ENCODE results near the gene SERPINF2.
"Not testable (repeated sequence)": the region's sequence is repeated elsewhere in the genome, so short reads cannot be mapped to it uniquely, and the experiment has no call there.

The SERPINF2 gene

DNA sequence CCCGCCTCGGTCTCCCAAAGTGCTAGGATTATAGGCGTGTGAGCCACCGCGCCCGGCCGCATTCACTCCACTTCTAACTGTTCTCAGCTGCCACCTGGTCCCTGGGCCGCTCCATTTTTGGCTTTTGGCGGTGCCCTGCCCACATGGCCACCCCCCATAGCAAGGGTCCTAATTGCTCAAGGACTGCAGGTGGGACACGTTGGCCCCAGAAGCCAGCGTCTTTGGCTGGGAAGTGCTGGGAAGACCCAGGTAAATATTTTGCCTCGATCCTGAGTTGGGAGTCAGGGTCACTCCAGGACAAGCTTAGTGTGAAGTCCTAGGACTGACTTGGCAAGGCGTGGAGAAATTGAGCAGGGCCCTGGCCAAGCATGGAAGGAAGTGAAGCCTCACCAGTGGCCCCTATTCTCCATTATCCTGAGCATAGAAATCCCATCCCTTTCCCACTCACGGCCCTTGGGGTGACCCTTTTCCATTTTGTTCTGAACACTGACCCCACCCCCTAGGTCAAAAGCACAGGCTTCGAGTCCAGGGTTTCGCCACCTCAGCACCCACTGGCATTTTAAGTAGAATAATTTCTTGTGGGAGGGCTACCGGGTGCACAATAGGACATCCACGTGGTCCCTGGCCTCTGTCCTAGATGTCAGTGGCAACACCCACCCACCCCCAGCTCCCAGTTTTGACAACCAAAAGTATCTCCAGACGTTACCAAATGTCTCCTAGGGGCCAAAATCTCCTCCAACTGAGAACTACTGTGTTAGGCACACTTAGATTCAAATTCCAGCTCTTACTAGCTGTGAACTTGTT lies 24.1 kb upstream of the SERPINF2 start:
- no peak overlapping the region for H3K4me2 ChIP-seq (ENCODE audit: low read length)
- H3K4me3 ChIP-seq (ENCODE audit: low read length) = no peak overlapping the region

GRCh38 chr17:1720856-1721386 lies 21.8 kb upstream of the SERPINF2 start:
- Histone ChIP-seq H3K9ac (ENCODE audit: low read depth, low read length) (peak overlapping the region; percentile 45), H3K4me2 (ENCODE audit: low read length) (peak overlapping the region; percentile 64), H3K4me1 (ENCODE audit: control insufficient read depth, insufficient read depth, low read length) (peaks cover 43% of the 10 kb centered on the region), H3K4me3 (ENCODE audit: low read length) (peak overlapping the region; percentile 22), H3K27me3 (ENCODE audit: control insufficient read depth, insufficient read depth, low read length) (no peaks in the 10 kb centered on the region), H3K36me3 (ENCODE audit: insufficient read depth, low read length) (peaks cover 2% of the 10 kb centered on the region), H3K9me3 (replicated peaks; ENCODE audit: low read length) (no peaks in the 10 kb centered on the region)

More for the DNA sequence above, 24.1 kb upstream of the SERPINF2 start:
- no peak overlapping the region for H3K9ac ChIP-seq (ENCODE audit: low read depth, low read length)
- peaks cover 12% of the 10 kb centered on the region for H3K36me3 ChIP-seq (ENCODE audit: insufficient read depth, low read length)
- no peaks in the 10 kb centered on the region for H3K9me3 ChIP-seq (replicated peaks; ENCODE audit: low read length)
- H3K4me1 ChIP-seq (ENCODE audit: control insufficient read depth, insufficient read depth, low read length) = peaks cover 32% of the 10 kb centered on the region
- no peaks in the 10 kb centered on the region for H3K27me3 ChIP-seq (ENCODE audit: control insufficient read depth, insufficient read depth, low read length)

- H3K9ac ChIP-seq (ENCODE audit: low read depth, low read length) = not testable (repeated sequence)
- H3K4me1 ChIP-seq (ENCODE audit: control insufficient read depth, insufficient read depth, low read length) = peaks cover 52% of the 10 kb centered on the region
These were observed 20.6 kb upstream of the SERPINF2 start for GRCh38 chr17:1722022-1722421.

GRCh38 chr17:1724351-1724868 lies 18.3 kb upstream of the SERPINF2 start, which contains the start of gene WDR81:
Gene WDR81 (plus strand): TSS chr17:1724704. CDS start chr17:1724960, 256 bp downstream.
- peak within 1 kb of the TSS; percentile 99 for H3K4me2 ChIP-seq (ENCODE audit: low read length)
- H3K4me3 ChIP-seq (ENCODE audit: low read length) = peak within 1 kb of the TSS; percentile 79
- peaks cover 26% of the 10 kb centered on the region for H3K36me3 ChIP-seq (ENCODE audit: insufficient read depth, low read length)
- H3K27me3 ChIP-seq (ENCODE audit: control insufficient read depth, insufficient read depth, low read length) = no peaks in the 10 kb centered on the region
- no peaks in the 10 kb centered on the region for H3K9me3 ChIP-seq (replicated peaks; ENCODE audit: low read length)
- H3K9ac ChIP-seq (ENCODE audit: low read depth, low read length) = peak within 1 kb of the TSS; percentile 85
- peaks cover 37% of the 10 kb centered on the region for H3K4me1 ChIP-seq (ENCODE audit: control insufficient read depth, insufficient read depth, low read length)

More at GRCh38 chr17:1722022-1722421, 20.6 kb upstream of the SERPINF2 start:
- H3K4me2 ChIP-seq (ENCODE audit: low read length); H3K4me3 ChIP-seq (ENCODE audit: low read length); H3K27me3 ChIP-seq (ENCODE audit: control insufficient read depth, insufficient read depth, low read length); H3K9me3 ChIP-seq (replicated peaks; ENCODE audit: low read length): not testable (repeated sequence)
- peaks cover 13% of the 10 kb centered on the region for H3K36me3 ChIP-seq (ENCODE audit: insufficient read depth, low read length)

DNA sequence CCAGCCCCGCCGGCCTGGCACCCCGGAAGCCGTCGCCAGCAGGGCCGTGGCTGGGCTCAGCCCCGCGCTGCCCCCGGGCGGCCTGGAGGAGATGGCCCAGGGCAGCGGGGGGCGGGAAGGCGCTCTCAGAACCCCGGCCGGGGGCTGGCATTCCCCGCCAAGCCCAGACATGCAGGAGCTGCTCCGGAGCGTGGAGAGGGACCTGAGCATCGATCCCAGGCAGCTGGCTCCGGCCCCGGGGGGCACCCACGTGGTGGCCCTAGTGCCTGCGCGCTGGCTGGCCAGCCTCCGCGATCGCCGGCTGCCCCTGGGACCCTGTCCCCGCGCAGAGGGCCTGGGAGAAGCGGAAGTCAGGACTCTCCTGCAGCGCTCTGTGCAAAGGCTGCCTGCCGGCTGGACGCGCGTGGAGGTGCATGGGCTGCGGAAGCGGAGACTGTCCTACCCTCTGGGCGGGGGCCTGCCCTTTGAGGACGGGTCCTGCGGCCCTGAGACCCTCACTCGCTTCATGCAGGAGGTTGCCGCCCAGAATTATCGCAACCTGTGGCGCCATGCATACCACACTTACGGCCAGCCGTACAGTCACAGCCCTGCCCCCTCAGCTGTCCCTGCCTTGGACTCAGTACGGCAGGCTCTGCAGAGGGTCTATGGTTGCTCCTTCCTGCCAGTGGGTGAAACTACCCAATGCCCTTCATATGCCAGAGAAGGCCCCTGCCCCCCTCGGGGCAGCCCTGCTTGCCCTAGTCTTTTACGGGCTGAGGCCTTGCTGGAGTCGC lies 17.6 kb upstream of the SERPINF2 start:
- Histone ChIP-seq H3K9me3 (replicated peaks; ENCODE audit: low read length) (no peaks in the 10 kb centered on the region), H3K4me2 (ENCODE audit: low read length) (peak overlapping the region; percentile 99), H3K36me3 (ENCODE audit: insufficient read depth, low read length) (peaks cover 26% of the 10 kb centered on the region), H3K9ac (ENCODE audit: low read depth, low read length) (peak overlapping the region; percentile 85), H3K27me3 (ENCODE audit: control insufficient read depth, insufficient read depth, low read length) (no peaks in the 10 kb centered on the region), H3K4me3 (ENCODE audit: low read length) (peak overlapping the region; percentile 79), H3K4me1 (ENCODE audit: control insufficient read depth, insufficient read depth, low read length) (peaks cover 39% of the 10 kb centered on the region)

DNA sequence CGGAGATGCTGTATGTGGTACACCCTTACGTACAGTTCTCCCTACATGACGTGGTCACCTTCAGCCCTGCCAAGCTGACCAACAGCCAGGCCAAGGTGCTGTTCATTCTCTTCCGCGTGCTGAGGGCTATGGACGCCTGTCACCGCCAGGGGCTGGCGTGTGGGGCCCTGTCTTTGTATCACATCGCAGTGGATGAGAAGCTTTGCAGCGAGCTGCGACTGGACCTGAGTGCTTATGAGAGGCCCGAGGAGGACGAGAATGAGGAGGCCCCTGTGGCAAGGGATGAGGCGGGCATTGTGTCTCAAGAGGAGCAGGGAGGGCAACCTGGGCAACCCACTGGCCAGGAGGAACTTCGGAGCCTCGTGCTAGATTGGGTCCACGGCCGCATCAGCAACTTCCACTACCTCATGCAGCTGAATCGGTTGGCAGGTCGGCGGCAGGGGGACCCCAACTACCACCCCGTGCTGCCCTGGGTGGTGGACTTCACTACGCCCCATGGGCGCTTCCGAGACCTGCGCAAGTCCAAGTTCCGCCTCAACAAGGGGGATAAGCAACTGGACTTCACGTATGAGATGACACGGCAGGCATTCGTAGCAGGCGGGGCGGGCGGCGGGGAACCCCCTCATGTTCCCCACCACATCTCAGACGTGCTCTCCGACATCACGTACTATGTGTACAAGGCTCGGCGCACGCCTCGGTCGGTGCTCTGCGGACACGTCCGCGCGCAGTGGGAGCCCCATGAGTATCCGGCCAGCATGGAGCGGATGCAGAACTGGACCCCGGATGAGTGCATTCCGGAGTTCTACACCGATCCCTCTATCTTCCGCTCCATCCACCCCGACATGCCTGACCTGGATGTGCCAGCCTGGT lies 16.8 kb upstream of the SERPINF2 start:
- H3K4me2 ChIP-seq (ENCODE audit: low read length) = peak overlapping the region; percentile 99
- peaks cover 26% of the 10 kb centered on the region for H3K36me3 ChIP-seq (ENCODE audit: insufficient read depth, low read length)
- H3K4me1 ChIP-seq (ENCODE audit: control insufficient read depth, insufficient read depth, low read length) = peaks cover 44% of the 10 kb centered on the region
- peak overlapping the region; percentile 79 for H3K4me3 ChIP-seq (ENCODE audit: low read length)
- H3K9me3 ChIP-seq (replicated peaks; ENCODE audit: low read length) = no peaks in the 10 kb centered on the region
- no peaks in the 10 kb centered on the region for H3K27me3 ChIP-seq (ENCODE audit: control insufficient read depth, insufficient read depth, low read length)
- no peak overlapping the region for H3K9ac ChIP-seq (ENCODE audit: low read depth, low read length)

DNA sequence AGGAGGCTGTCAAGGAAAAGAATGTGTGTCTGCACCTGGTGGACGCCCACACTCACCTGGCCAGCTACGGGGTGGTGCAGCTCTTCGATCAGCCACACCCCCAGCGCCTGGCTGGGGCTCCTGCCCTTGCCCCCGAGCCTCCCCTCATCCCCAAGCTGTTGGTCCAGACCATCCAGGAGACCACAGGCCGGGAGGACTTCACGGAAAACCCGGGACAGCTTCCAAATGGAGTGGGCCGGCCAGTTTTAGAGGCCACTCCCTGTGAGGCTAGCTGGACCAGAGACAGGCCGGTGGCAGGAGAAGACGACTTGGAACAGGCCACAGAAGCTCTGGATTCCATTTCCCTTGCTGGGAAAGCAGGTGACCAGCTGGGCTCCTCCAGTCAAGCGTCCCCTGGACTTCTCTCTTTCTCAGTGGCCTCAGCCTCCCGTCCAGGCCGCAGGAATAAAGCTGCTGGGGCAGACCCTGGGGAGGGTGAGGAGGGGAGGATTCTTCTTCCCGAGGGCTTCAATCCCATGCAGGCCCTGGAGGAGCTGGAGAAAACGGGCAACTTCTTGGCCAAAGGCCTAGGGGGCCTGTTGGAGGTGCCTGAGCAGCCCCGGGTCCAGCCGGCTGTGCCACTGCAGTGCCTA lies 15.9 kb upstream of the SERPINF2 start:
- Histone ChIP-seq H3K4me1 (ENCODE audit: control insufficient read depth, insufficient read depth, low read length) (peaks cover 52% of the 10 kb centered on the region), H3K36me3 (ENCODE audit: insufficient read depth, low read length) (peaks cover 26% of the 10 kb centered on the region), H3K4me2 (ENCODE audit: low read length) (peak overlapping the region; percentile 99), H3K4me3 (ENCODE audit: low read length) (no peak overlapping the region), H3K9me3 (replicated peaks; ENCODE audit: low read length) (no peaks in the 10 kb centered on the region), H3K27me3 (ENCODE audit: control insufficient read depth, insufficient read depth, low read length) (no peaks in the 10 kb centered on the region), H3K9ac (ENCODE audit: low read depth, low read length) (no peak overlapping the region)

- peaks cover 28% of the 10 kb centered on the region for H3K36me3 ChIP-seq (ENCODE audit: insufficient read depth, low read length)
- H3K27me3 ChIP-seq (ENCODE audit: control insufficient read depth, insufficient read depth, low read length) = no peaks in the 10 kb centered on the region
- H3K9me3 ChIP-seq (replicated peaks; ENCODE audit: low read length) = no peaks in the 10 kb centered on the region
- peaks cover 52% of the 10 kb centered on the region for H3K4me1 ChIP-seq (ENCODE audit: control insufficient read depth, insufficient read depth, low read length)
- no peak overlapping the region for H3K4me2 ChIP-seq (ENCODE audit: low read length)
- no peak overlapping the region for H3K4me3 ChIP-seq (ENCODE audit: low read length)
- no peak overlapping the region for H3K9ac ChIP-seq (ENCODE audit: low read depth, low read length)
These were observed 15.3 kb upstream of the SERPINF2 start for GRCh38 chr17:1727258-1727789.

DNA sequence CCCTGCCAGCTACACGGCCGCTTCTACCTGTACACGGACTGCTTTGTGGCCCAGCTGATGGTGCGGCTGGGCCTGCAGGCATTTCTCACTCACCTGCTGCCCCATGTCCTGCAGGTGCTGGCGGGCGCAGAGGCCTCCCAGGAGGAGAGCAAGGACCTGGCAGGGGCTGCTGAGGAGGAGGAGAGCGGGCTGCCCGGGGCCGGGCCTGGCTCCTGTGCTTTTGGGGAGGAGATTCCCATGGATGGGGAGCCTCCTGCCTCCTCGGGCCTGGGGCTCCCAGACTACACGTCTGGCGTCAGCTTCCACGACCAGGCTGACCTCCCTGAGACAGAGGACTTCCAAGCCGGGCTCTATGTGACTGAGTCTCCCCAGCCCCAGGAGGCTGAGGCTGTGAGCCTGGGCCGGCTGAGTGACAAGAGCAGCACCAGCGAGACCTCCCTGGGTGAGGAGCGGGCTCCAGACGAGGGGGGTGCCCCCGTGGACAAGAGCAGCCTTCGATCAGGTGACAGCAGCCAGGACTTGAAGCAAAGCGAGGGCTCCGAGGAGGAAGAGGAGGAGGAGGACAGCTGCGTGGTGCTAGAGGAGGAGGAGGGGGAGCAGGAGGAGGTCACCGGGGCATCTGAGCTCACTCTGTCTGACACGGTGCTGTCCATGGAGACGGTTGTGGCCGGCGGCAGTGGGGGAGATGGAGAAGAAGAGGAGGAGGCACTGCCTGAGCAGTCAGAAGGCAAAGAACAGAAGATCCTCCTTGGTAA lies 14.6 kb upstream of the SERPINF2 start:
- Histone ChIP-seq H3K27me3 (ENCODE audit: control insufficient read depth, insufficient read depth, low read length) (no peaks in the 10 kb centered on the region), H3K9ac (ENCODE audit: low read depth, low read length) (no peak overlapping the region), H3K9me3 (replicated peaks; ENCODE audit: low read length) (no peaks in the 10 kb centered on the region), H3K4me2 (ENCODE audit: low read length) (no peak overlapping the region), H3K36me3 (ENCODE audit: insufficient read depth, low read length) (peaks cover 34% of the 10 kb centered on the region), H3K4me3 (ENCODE audit: low read length) (no peak overlapping the region), H3K4me1 (ENCODE audit: control insufficient read depth, insufficient read depth, low read length) (peaks cover 49% of the 10 kb centered on the region)

DNA sequence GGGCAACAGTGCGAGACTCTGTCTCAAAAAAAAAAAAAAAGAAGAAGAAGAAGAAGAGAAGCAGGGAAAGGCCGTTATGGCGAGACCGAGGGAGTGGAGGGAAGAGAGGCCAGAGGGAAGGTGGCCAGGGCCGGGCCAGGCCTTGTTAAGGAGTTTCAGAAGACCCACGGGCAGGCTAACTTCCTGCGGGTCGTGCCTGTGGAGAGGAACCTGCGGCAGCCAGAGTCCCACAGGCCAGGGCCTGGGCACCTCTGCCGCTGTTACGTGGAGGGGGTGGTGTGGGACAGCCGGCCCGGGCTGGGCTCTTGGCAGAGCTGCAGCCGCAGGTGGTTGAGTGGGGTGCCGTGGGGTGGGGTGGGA lies 12.7 kb upstream of the SERPINF2 start:
- H3K36me3 ChIP-seq (ENCODE audit: insufficient read depth, low read length) = peaks cover 41% of the 10 kb centered on the region
- H3K27me3 ChIP-seq (ENCODE audit: control insufficient read depth, insufficient read depth, low read length) = no peaks in the 10 kb centered on the region
- peak overlapping the region; percentile 70 for H3K4me2 ChIP-seq (ENCODE audit: low read length)
- peak overlapping the region; percentile 41 for H3K4me3 ChIP-seq (ENCODE audit: low read length)
- peak overlapping the region; percentile 37 for H3K9ac ChIP-seq (ENCODE audit: low read depth, low read length)
- peaks cover 37% of the 10 kb centered on the region for H3K4me1 ChIP-seq (ENCODE audit: control insufficient read depth, insufficient read depth, low read length)
- H3K9me3 ChIP-seq (replicated peaks; ENCODE audit: low read length) = no peaks in the 10 kb centered on the region

All from skeletal muscle satellite cell (primary cell).